Endodermal cell (in vitro differentiated cells): ENCODE results near the gene SNX2. TPM values are rescaled to one million over a fixed set of nuclear protein-coding genes. Genes with fewer than 3 reads are reported as not detected.

Experiments
- DNase-seq: peaks from one replicate; pipeline ENCODE4 v3.0.0-alpha.2; 2017
- H3K27ac ChIP-seq: 2 replicates; pipeline ENCODE4 v1.5.1; 2013; ENCODE audit warnings: mild to moderate bottlenecking, low read depth, low read length, moderate library complexity
- H3K27me3 ChIP-seq: 2 replicates; pipeline ENCODE4 v1.6.1; 2013; ENCODE audit warnings: mild to moderate bottlenecking, low read length, moderate library complexity; ENCODE audit not compliant: insufficient read depth, control insufficient read depth, poor library complexity, severe bottlenecking
- H3K36me3 ChIP-seq: 2 replicates; pipeline ENCODE4 v1.7.0; 2013; ENCODE audit warnings: mild to moderate bottlenecking, low read length, moderate library complexity; ENCODE audit not compliant: control insufficient read depth, insufficient read depth
- H3K4me1 ChIP-seq: one replicate; pipeline ENCODE4 v1.7.0; 2013; ENCODE audit warnings: low read length; ENCODE audit not compliant: control insufficient read depth, insufficient read depth
- H3K4me3 ChIP-seq: 2 replicates; pipeline ENCODE4 v1.5.1; 2013; ENCODE audit warnings: mild to moderate bottlenecking, low read length, moderate library complexity
- H3K9ac ChIP-seq: 2 replicates; pipeline ENCODE4 v1.6.1; 2013; ENCODE audit warnings: mild to moderate bottlenecking, low read length, moderate library complexity; ENCODE audit not compliant: poor library complexity, severe bottlenecking; ENCODE audit errors: extremely low read depth
- H3K9me3 ChIP-seq: 2 replicates; pipeline ENCODE4 v1.6.1; 2013; ENCODE audit warnings: mild to moderate bottlenecking, low read length, moderate library complexity; ENCODE audit not compliant: control insufficient read depth
- H3K27ac Mint-ChIP-seq: 2 replicates; pipeline ENCODE4 v1.8.0; 2020; ENCODE audit warnings: mixed read lengths
- H3K27me3 Mint-ChIP-seq: 2 replicates; pipeline ENCODE4 v1.8.0; 2021; ENCODE audit warnings: mild to moderate bottlenecking, mixed read lengths; ENCODE audit not compliant: insufficient read depth
- H3K36me3 Mint-ChIP-seq: 2 replicates; pipeline ENCODE4 v1.8.0; 2020; ENCODE audit warnings: low read depth, mixed read lengths
- H3K4me1 Mint-ChIP-seq: 2 replicates; pipeline ENCODE4 v1.8.0; 2020; ENCODE audit warnings: mixed read lengths
- H3K4me3 Mint-ChIP-seq: 2 replicates; pipeline ENCODE4 v1.8.0; 2020; ENCODE audit warnings: mild to moderate bottlenecking, moderate library complexity, mixed read lengths
- H3K9me3 Mint-ChIP-seq: 2 replicates; pipeline ENCODE4 v1.8.0; 2020; ENCODE audit warnings: mild to moderate bottlenecking, mixed read lengths
- CTCF ChIP-seq: fragments of 200-600 bp; sonication (generic); conservative IDR thresholded peaks from 2 replicates; pipeline ENCODE4 v1.5.0; 2021; ENCODE audit warnings: antibody characterized with exemption, mild to moderate bottlenecking
- WGBS, 2 experiments: methylation state at CpG; one replicate each; pipeline versions ENCODE4 v1.1.5 to v1.1.7; 2013; ENCODE audit warnings: missing lambda C conversion rate in 2 of 2, mixed read lengths in 1 of 2; ENCODE audit not compliant: insufficient coverage in 1 of 2, insufficient read length in 1 of 2; 5-methylcytosine and 5-hydroxymethylcytosine counted together
- long read RNA-seq, 4 experiments: library from polyadenylated mRNA in 2 of 4; library from RNA in 1 of 4; library from capped mRNA in 1 of 4; stranded (forward) in 3 of 4; unstranded in 1 of 4; transcript quantifications; one replicate each; pipeline ENCODE4 v2.0.0, GENCODE V29; 2020 to 2021; ENCODE audit warnings: inconsistent platforms in 1 of 4
- polyA plus RNA-seq, 2 experiments: library from polyadenylated mRNA; stranded (reverse); fragments of 50-300 nt; gene quantifications; one replicate each; pipeline ENCODE4 v1.2.3, GENCODE V29; 2013
- total RNA-seq, 2 donors: library from RNA; stranded (reverse); fragmentation: NEBNext Ultra II Directional in 1 of 2; extraction: Animal tissue kit (Norgen Biotek cat#: 25700) in 1 of 2; gene quantifications; 2 replicates in 1 of 2; 3 replicates in 1 of 2; pipeline ENCODE4 v1.2.1, GENCODE V29; 2021

SNX2 gene
- total RNA-seq = 10 to 100 TPM; 69.8 to 83.2 TPM
- 66.0 TPM for polyA plus RNA-seq (2013, experiment 1 of 2)
- 63.0 TPM for polyA plus RNA-seq (2013, experiment 2 of 2)
- long read RNA-seq, experiment 1, partial matches to known transcripts = 12 of 38 reads
- long read RNA-seq, experiment 1, other reads (novel, unspliced or antisense) = 25 of 38 reads
- long read RNA-seq, experiment 2, transcript SNX2-201 (15 exons, 2,128 nt) = major isoform, 187 of 192 reads
- long read RNA-seq, experiment 2, partial matches to known transcripts = 2 of 192 reads
- long read RNA-seq, experiment 2, other reads (novel, unspliced or antisense) = 3 of 192 reads
- long read RNA-seq, experiment 3, transcript SNX2-201 (15 exons, 2,128 nt) = major isoform, 496 of 539 reads
- long read RNA-seq, experiment 3, partial matches to known transcripts = 14 of 539 reads
- long read RNA-seq, experiment 3, other reads (novel, unspliced or antisense) = 29 of 539 reads
- long read RNA-seq, experiment 4, transcript SNX2-201 (15 exons, 2,128 nt) = major isoform, 191 of 219 reads
- long read RNA-seq, experiment 4, partial matches to known transcripts = 15 of 219 reads
- long read RNA-seq, experiment 4, other reads (novel, unspliced or antisense) = 12 of 219 reads

GRCh38 chr5:122774861-122775549, at the start of gene SNX2:
Gene SNX2 (plus strand): TSS chr5:122775080. CDS start chr5:122775104, 24 bp downstream.
- Mint-ChIP-seq H3K36me3 (no peaks in the 10 kb centered on the region), H3K27me3 (peaks cover 8% of the 10 kb centered on the region), H3K27ac (peak within 1 kb of the TSS; percentile 96), H3K4me1 (peaks cover 12% of the 10 kb centered on the region), H3K4me3 (peak within 1 kb of the TSS; percentile 99), H3K9me3 (no peaks in the 10 kb centered on the region)
- DNase-seq = peak; percentile 97
- Histone ChIP-seq H3K27me3 (no peaks in the 10 kb centered on the region), H3K9ac (peak within 1 kb of the TSS; percentile 89), H3K36me3 (no peaks in the 10 kb centered on the region), H3K27ac (peak within 1 kb of the TSS; percentile 58), H3K4me1 (peaks cover 4% of the 10 kb centered on the region), H3K9me3 (no peaks in the 10 kb centered on the region), H3K4me3 (peak within 1 kb of the TSS; percentile 84)
- WGBS, 2 experiments = 0% methylated on average over 17 to 67 of the region's 67 CpGs
- peak; percentile 62 for TF ChIP-seq CTCF

- 88% methylated on average over 4 of the region's 4 CpGs; no CpG with 5 or more reads in 1 of the 2 experiments for whole genome bisulfite sequencing, 2 experiments
- no peaks in the 10 kb centered on the region for H3K9me3 ChIP-seq
- peaks cover 11% of the 10 kb centered on the region for H3K4me1 Mint-ChIP-seq
- H3K36me3 Mint-ChIP-seq = no peaks in the 10 kb centered on the region
- H3K27me3 Mint-ChIP-seq = no peaks in the 10 kb centered on the region
- no peaks in the 10 kb centered on the region for H3K9me3 Mint-ChIP-seq
- H3K4me1 ChIP-seq = no peaks in the 10 kb centered on the region
- no peak overlapping the region for H3K27ac Mint-ChIP-seq
- H3K9ac ChIP-seq = no peak overlapping the region
- DNase-seq = no peak
- H3K36me3 ChIP-seq = no peaks in the 10 kb centered on the region
- no peak for TF ChIP-seq CTCF
- H3K27me3 ChIP-seq = no peaks in the 10 kb centered on the region
- H3K4me3 ChIP-seq = no peak overlapping the region
- H3K4me3 Mint-ChIP-seq = no peak overlapping the region
- H3K27ac ChIP-seq = no peak overlapping the region
These were observed 47.8 kb upstream of the SNX2 start for GRCh38 chr5:122727112-122727541.

- Mint-ChIP-seq H3K27me3 (no peaks in the 10 kb centered on the region), H3K4me3 (no peak overlapping the region), H3K9me3 (peaks cover 2% of the 10 kb centered on the region), H3K27ac (no peak overlapping the region), H3K36me3 (no peaks in the 10 kb centered on the region), H3K4me1 (no peaks in the 10 kb centered on the region)
- 100% methylated on average over 1 of the region's 1 CpG; no CpG with 5 or more reads in 1 of the 2 experiments for WGBS, 2 experiments
- DNase-seq = no peak
- H3K4me3 ChIP-seq = no peak overlapping the region
- peaks cover 4% of the 10 kb centered on the region for H3K9me3 ChIP-seq
- H3K36me3 ChIP-seq = no peaks in the 10 kb centered on the region
- H3K27me3 ChIP-seq = no peaks in the 10 kb centered on the region
- H3K4me1 ChIP-seq = no peaks in the 10 kb centered on the region
- no peak for TF ChIP-seq CTCF
- no peak overlapping the region for H3K27ac ChIP-seq
- no peak overlapping the region for H3K9ac ChIP-seq
These were observed 44.8 kb upstream of the SNX2 start for GRCh38 chr5:122730037-122730436.
